Measurements from ENCODE around the gene UNKL. TPM values are rescaled to one million over a fixed set of nuclear protein-coding genes. Genes with fewer than 3 reads are reported as not detected.

The UNKL gene
- total RNA-seq, 1 donor from 2014 or later: 144 TPM

- no peak for TF ChIP-seq CTCF (IDR thresholded peaks at IDR 0.05)
These were observed 30.4 kb upstream of the UNKL start for GRCh38 chr16:1444730-1445517.

DNA sequence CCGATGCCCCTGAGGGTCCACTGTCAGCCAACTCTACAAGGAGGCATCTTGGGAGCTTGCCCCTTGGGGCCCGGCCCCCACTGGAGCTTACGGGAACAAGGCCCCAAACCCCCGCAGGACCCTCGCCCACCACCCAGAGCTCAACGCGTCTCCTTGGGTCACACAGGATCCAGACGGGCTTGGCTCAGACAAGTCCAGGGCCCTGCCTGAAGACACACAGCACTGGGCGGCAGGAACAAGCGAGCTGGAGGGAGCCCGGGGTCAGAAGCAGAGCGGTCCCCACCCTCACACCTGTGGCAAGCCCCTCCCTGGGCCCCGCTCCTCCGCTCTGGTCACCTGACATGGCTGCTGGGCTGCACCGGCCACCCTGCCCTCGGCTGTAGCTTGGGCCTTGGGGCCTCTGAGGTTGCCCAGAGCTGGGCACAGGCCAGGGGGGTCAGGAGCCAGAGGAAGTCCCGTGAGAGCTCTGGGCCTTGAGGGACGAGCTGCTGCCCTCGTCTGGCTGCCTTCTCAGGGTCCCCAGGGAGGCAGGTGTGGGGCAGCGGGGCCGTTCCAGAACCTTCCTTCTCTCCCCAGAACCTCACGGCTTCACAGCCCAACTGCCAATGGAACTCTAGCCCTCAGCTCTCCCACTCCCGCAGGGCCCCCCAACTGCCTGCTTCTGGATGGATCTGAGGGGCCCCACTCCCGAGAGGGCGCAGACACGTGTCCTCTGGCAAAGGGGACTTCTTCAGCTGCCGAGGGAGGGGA, 29.7 kb upstream of the UNKL start, which contains the start of gene CCDC154:
Gene CCDC154 (minus strand): TSS at position 577 of the 750 bp plus-strand sequence. CDS start 234 bp downstream, at position 343.
- DNase-seq (ENCODE audit: low spot score in 2 of 2): no peak
- no peak within 1 kb of the TSS for H3K27ac ChIP-seq

More at GRCh38 chr16:1444730-1445517, 30.4 kb upstream of the UNKL start:
- Histone ChIP-seq H3K4me3 (no peak overlapping the region), H3K4me1 (no peaks in the 10 kb centered on the region), H3K27me3 (no peaks in the 10 kb centered on the region), H3K36me3 (peaks cover 30 to 44% of the 10 kb centered on the region in 2 donors), H3K9me3 (no peaks in the 10 kb centered on the region), H3K27ac (no peak overlapping the region)
- DNase-seq (ENCODE audit: low spot score in 2 of 2): no peak
- intact Hi-C loops (cut with DNase I): no loop called here

GRCh38 chr16:1443403-1443973, 29.0 kb upstream of the UNKL start:
- Histone ChIP-seq H3K27ac (no peak overlapping the region), H3K27me3 (no peaks in the 10 kb centered on the region), H3K4me3 (no peak overlapping the region), H3K4me1 (no peaks in the 10 kb centered on the region), H3K36me3 (peaks cover 23 to 30% of the 10 kb centered on the region in 2 donors), H3K9me3 (no peaks in the 10 kb centered on the region)
- TF ChIP-seq CTCF (IDR thresholded peaks at IDR 0.05): no peak
- intact Hi-C loops (cut with DNase I): no loop called here
- DNase-seq (ENCODE audit: low spot score in 2 of 2): no peak

More for the DNA sequence above, 29.7 kb upstream of the UNKL start, which contains the start of gene CCDC154:
- intact Hi-C loops (cut with DNase I): no loop called here
- Histone ChIP-seq H3K4me1 (no peaks in the 10 kb centered on the region), H3K27me3 (no peaks in the 10 kb centered on the region), H3K9me3 (no peaks in the 10 kb centered on the region), H3K36me3 (peaks cover 24 to 36% of the 10 kb centered on the region in 2 donors), H3K4me3 (no peak within 1 kb of the TSS)
- no peak for TF ChIP-seq CTCF (IDR thresholded peaks at IDR 0.05)

- peaks cover 15 to 22% of the 10 kb centered on the region in 2 donors for H3K36me3 ChIP-seq
- no peak overlapping the region for H3K27ac ChIP-seq
- DNase-seq (ENCODE audit: low spot score in 2 of 2): no peak
These were observed 28.2 kb upstream of the UNKL start for GRCh38 chr16:1442697-1443096.

More at GRCh38 chr16:1442697-1443096, 28.2 kb upstream of the UNKL start:
- no peaks in the 10 kb centered on the region for H3K9me3 ChIP-seq
- H3K27me3 ChIP-seq: no peaks in the 10 kb centered on the region
- intact Hi-C loops (cut with DNase I): no loop called here
- no peaks in the 10 kb centered on the region for H3K4me1 ChIP-seq
- no peak for TF ChIP-seq CTCF (IDR thresholded peaks at IDR 0.05)
- H3K4me3 ChIP-seq: no peak overlapping the region

Measured in ascending aorta (tissue), 2 donors.